Neuronal stem cell (in vitro differentiated cells): ENCODE results near the gene SULT6B1.

ENCODE experiments used
- DNase-seq: peaks from one replicate; pipeline ENCODE4 v3.0.0-alpha.2; 2013; ENCODE audit warnings: low spot score
- H2AFZ ChIP-seq: one replicate; pipeline ENCODE4 v1.6.1; 2013; ENCODE audit warnings: mild to moderate bottlenecking, low read length, inconsistent platforms
- H2AK5ac ChIP-seq: 2 replicates; pipeline ENCODE4 v1.6.1; 2013; ENCODE audit warnings: low read depth, mild to moderate bottlenecking, inconsistent platforms, low read length, moderate library complexity, mixed read lengths
- H2BK120ac ChIP-seq: 2 replicates; pipeline ENCODE4 v1.6.1; 2013; ENCODE audit warnings: low read depth, mild to moderate bottlenecking, inconsistent platforms, low read length, moderate library complexity, mixed read lengths
- H2BK12ac ChIP-seq: one replicate; pipeline ENCODE4 v1.6.1; 2013; ENCODE audit warnings: low read length, inconsistent platforms
- H2BK15ac ChIP-seq: 2 replicates; pipeline ENCODE4 v1.6.1; 2013; ENCODE audit warnings: mild to moderate bottlenecking, low read length, inconsistent platforms, mixed read lengths
- H2BK5ac ChIP-seq: one replicate; pipeline ENCODE4 v1.6.1; 2013; ENCODE audit warnings: inconsistent platforms, mild to moderate bottlenecking, low read length, moderate library complexity
- H3K14ac ChIP-seq: one replicate; pipeline ENCODE4 v1.6.1; 2013; ENCODE audit warnings: low read length, inconsistent platforms
- H3K18ac ChIP-seq: 2 replicates; pipeline ENCODE4 v1.6.1; 2013; ENCODE audit warnings: low read length, inconsistent platforms
- H3K23ac ChIP-seq: 2 replicates; pipeline ENCODE4 v1.6.1; 2013; ENCODE audit warnings: low read depth, mild to moderate bottlenecking, mixed read lengths, low read length, inconsistent platforms; ENCODE audit not compliant: poor library complexity
- H3K27ac ChIP-seq: replicated peaks from 3 replicates; pipeline ENCODE4 v1.5.1; 2013; ENCODE audit warnings: low read length, inconsistent platforms
- H3K27me3 ChIP-seq, 3 experiments: 2 replicates each; pipeline ENCODE4 v1.6.1; 2013; ENCODE audit warnings: low read length in 3 of 3, mild to moderate bottlenecking in 2 of 3, inconsistent platforms in 1 of 3, low read depth in 1 of 3, mixed read lengths in 1 of 3, moderate library complexity in 1 of 3; ENCODE audit not compliant: control insufficient read depth in 3 of 3, insufficient read depth in 3 of 3
- H3K36me3 ChIP-seq, 2 donors: replicated peaks in 1 of 2; 2 replicates each; pipeline ENCODE4 v1.6.1; 2013; ENCODE audit warnings: low read length in 2 of 2; ENCODE audit not compliant: control insufficient read depth in 2 of 2, insufficient read depth in 2 of 2
- H3K4ac ChIP-seq: 2 replicates; pipeline ENCODE4 v1.6.1; 2013; ENCODE audit warnings: inconsistent platforms, mild to moderate bottlenecking, low read length, moderate library complexity
- H3K4me1 ChIP-seq, 2 donors: 1 replicate in 1 of 2; 2 replicates in 1 of 2; pipeline ENCODE4 v1.6.1; 2013; ENCODE audit warnings: low read length in 2 of 2, low read depth in 1 of 2; ENCODE audit not compliant: control insufficient read depth in 2 of 2, insufficient read depth in 1 of 2
- H3K4me2 ChIP-seq: one replicate; pipeline ENCODE4 v1.6.1; 2013; ENCODE audit warnings: mild to moderate bottlenecking, low read length, inconsistent platforms; ENCODE audit not compliant: insufficient read depth, poor library complexity, severe bottlenecking
- H3K4me3 ChIP-seq, 2 donors: 2 replicates each; pipeline ENCODE4 v1.5.1; 2013; ENCODE audit warnings: low read length in 2 of 2, mild to moderate bottlenecking in 2 of 2, inconsistent platforms in 1 of 2, moderate library complexity in 1 of 2
- H3K79me1 ChIP-seq: one replicate; pipeline ENCODE4 v1.6.1; 2013; ENCODE audit warnings: low read depth, mild to moderate bottlenecking, inconsistent platforms, low read length, moderate library complexity
- H3K9ac ChIP-seq: one replicate; pipeline ENCODE4 v1.6.1; 2013; ENCODE audit warnings: mild to moderate bottlenecking, low read depth, low read length, inconsistent platforms; ENCODE audit not compliant: poor library complexity
- H3K9me3 ChIP-seq, 2 donors: replicated peaks in 1 of 2; 2 replicates each; pipeline versions ENCODE3 to v1.6.1; 2013; ENCODE audit warnings: low read length in 2 of 2, mild to moderate bottlenecking in 2 of 2, inconsistent platforms in 1 of 2, low read depth in 1 of 2, mixed read lengths in 1 of 2, moderate library complexity in 1 of 2; ENCODE audit not compliant: control insufficient read depth in 2 of 2, insufficient read depth in 1 of 2
- H4K8ac ChIP-seq: one replicate; pipeline ENCODE4 v1.6.1; 2013; ENCODE audit warnings: low read depth, mild to moderate bottlenecking, inconsistent platforms, low read length, moderate library complexity
- H4K91ac ChIP-seq: one replicate; pipeline ENCODE4 v1.6.1; 2013; ENCODE audit warnings: low read length, low read depth, mild to moderate bottlenecking, inconsistent platforms; ENCODE audit not compliant: poor library complexity
- WGBS, 2 donors: extraction: QIAGEN DNeasy Blood & Tissue Kit; methylation state at CpG; one replicate each; pipeline ENCODE4 v1.1.7; 2013; ENCODE audit warnings: missing lambda C conversion rate in 2 of 2, mixed read lengths in 1 of 2; ENCODE audit not compliant: insufficient read length in 2 of 2, insufficient replicate concordance in 1 of 2; ENCODE audit errors: extremely low coverage in 2 of 2; 5-methylcytosine and 5-hydroxymethylcytosine counted together

The SULT6B1 gene

DNA sequence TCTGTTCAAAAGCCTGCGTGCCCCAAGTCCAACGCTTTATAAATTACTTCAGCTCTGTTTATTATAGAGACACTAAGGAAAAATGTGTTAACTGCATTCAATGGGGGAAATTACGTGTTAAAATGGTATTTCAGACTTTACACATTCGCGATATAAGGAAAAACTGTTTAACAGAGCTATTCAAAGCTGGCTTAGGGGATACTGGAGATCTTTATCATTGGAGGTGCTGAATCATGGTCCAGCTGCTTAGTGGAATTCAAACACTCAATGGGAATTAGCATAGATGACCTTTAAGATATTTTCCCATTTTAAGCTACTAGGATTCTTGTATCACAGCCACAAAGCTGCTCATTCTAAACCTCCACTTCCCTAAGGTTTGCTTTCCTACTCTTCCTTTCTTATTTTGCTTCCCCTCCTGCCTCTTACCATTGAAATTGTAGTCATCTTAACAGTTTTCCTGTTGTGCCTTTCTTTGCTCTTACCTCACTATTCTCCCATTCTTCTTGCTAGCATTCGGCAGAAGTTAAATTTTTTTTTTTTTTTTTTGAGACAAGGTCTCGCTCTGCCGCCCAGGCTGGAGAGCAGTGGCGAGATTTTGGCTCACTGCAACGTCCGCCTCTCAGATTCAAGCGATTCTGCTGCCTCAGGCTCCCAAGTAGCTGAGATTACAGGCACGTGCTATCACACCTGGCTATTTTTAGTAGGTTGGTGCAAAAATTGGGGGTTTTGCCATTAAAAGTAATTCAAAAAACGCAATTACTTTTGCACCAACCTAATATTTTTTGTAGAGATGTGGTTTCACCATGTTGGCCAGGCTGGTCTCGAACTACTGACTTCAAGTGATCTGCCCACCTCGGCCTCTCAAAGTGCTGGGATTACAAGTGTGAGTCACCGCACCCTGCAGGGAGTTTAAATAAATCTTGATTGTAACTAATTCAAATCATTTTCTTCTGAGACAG lies 6.5 kb downstream of the SULT6B1 start:
- H3K27ac ChIP-seq = no peak overlapping the region
- no peak overlapping the region for H2BK15ac ChIP-seq
- no peaks in the 10 kb centered on the region for H3K79me1 ChIP-seq
- H2AFZ ChIP-seq = no peak overlapping the region
- no peak overlapping the region for H2BK120ac ChIP-seq
- H4K91ac ChIP-seq = no peak overlapping the region
- no peak overlapping the region for H3K9ac ChIP-seq
- peaks cover 0 to 1% of the 10 kb centered on the region in 2 donors for H3K9me3 ChIP-seq
- no peak overlapping the region for H3K4ac ChIP-seq
- no CpG with 5 or more reads among the region's 17 CpGs for WGBS, 2 donors
- no peak overlapping the region for H2AK5ac ChIP-seq
- no peak overlapping the region for H4K8ac ChIP-seq
- no peaks in the 10 kb centered on the region for H3K36me3 ChIP-seq
- H3K14ac ChIP-seq = no peak overlapping the region
- no peak overlapping the region for H2BK5ac ChIP-seq
- no peaks in the 10 kb centered on the region for H3K4me1 ChIP-seq
- no peak overlapping the region for H3K18ac ChIP-seq
- H3K27me3 ChIP-seq = peaks cover 0 to 10% (median 0%) of the 10 kb centered on the region in 3 experiments
- no peak overlapping the region for H3K4me3 ChIP-seq
- DNase-seq = no peak
- H2BK12ac ChIP-seq = no peak overlapping the region
- H3K4me2 ChIP-seq = no peak overlapping the region
- no peak overlapping the region for H3K23ac ChIP-seq

DNA sequence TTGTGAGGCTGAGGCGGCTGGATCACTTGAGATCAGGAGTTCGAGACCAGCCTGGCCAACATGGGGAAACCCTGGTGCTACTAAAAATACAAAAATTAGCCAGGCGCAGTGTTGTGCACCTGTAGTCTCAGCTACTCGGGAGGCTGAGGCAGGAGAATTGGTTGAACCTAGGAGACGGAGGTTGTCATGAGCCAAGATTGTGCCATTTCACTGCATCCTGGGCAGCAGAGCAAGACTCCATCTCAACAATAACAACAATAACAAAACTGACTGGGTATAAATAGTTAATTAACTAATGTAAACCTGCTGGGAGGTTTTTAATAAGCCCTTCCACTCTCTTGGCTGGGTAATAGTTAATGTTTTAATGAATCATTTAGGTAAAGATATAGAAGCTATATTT lies 7.8 kb downstream of the SULT6B1 start:
- Histone ChIP-seq H2AK5ac (no peak overlapping the region), H3K4ac (no peak overlapping the region), H3K9ac (no peak overlapping the region), H3K9me3 (no peaks in the 10 kb centered on the region), H3K4me3 (no peak overlapping the region), H3K79me1 (no peaks in the 10 kb centered on the region), H2AFZ (no peak overlapping the region), H3K36me3 (no peaks in the 10 kb centered on the region), H2BK5ac (no peak overlapping the region), H3K4me2 (no peak overlapping the region), H3K4me1 (no peaks in the 10 kb centered on the region), H3K14ac (no peak overlapping the region), H2BK120ac (no peak overlapping the region), H4K91ac (no peak overlapping the region), H2BK12ac (no peak overlapping the region), H3K18ac (no peak overlapping the region), H3K27ac (no peak overlapping the region), H2BK15ac (no peak overlapping the region), H3K27me3 (peaks cover 0 to 4% (median 0%) of the 10 kb centered on the region in 3 experiments), H4K8ac (no peak overlapping the region), H3K23ac (no peak overlapping the region)
- no CpG with 5 or more reads among the region's 5 CpGs for WGBS, 2 donors
- DNase-seq = no peak

DNA sequence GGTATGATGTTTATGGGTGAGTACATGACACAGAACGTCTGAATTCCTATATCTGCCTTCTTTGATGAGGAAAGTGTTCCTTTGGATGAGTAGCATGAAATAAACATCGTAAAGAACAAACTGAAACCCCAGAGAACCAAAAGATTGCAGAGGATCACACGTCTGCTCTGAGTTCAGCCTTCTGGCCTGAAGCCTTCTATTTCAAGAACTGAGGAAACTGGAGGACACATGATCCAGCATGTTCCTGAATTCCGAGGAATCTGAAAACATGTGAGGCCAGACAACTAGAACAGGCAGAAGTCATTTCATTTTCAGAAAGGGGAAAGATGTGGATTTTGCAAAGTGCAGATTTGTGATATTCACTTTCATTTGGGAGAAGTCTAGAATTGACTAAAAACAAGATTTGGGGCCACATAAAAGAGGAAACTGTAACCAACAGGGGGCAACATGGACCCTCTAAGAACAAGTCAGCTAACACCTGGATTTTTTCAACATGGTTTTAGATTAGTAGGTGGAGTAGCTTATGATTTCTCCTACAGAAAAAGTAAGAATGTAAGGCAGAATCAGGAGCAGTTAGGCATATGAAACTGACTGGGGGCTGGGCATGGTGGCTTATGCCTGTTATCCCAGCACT lies 8.3 kb downstream of the SULT6B1 start:
- Histone ChIP-seq H2BK12ac (no peak overlapping the region), H2BK15ac (no peak overlapping the region), H3K4ac (no peak overlapping the region), H3K18ac (no peak overlapping the region), H2BK120ac (no peak overlapping the region), H3K9ac (no peak overlapping the region), H4K8ac (no peak overlapping the region), H4K91ac (no peak overlapping the region), H2AK5ac (no peak overlapping the region), H3K9me3 (no peaks in the 10 kb centered on the region), H2AFZ (peak overlapping the region; percentile 56), H3K36me3 (no peaks in the 10 kb centered on the region), H3K79me1 (no peaks in the 10 kb centered on the region), H3K23ac (no peak overlapping the region), H3K27me3 (peaks cover 0 to 2% (median 0%) of the 10 kb centered on the region in 3 experiments), H2BK5ac (no peak overlapping the region), H3K14ac (no peak overlapping the region), H3K4me2 (no peak overlapping the region), H3K4me1 (no peaks in the 10 kb centered on the region), H3K27ac (no peak overlapping the region), H3K4me3 (no peak overlapping the region)
- DNase-seq = no peak
- WGBS, 2 donors = no CpG with 5 or more reads among the region's 4 CpGs

DNA sequence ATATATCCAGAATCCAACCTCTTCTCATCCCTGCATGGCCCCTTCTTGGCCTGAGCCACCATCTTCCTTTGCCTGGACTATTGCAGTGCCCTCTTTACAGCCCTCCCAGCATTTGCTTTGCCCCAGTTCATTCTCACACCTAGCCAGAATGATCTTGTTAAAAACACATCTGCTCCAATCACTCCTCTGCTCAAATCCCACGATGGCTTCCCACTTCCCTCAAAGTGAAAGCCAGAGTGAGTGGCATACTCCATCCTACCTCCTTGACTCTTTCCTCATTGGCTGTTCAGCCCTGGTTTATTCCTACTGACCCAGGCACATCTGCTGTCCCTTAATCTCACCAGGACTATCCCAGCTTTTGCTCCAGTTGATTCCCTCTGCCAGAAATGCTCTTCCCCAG lies 14.7 kb downstream of the SULT6B1 start:
- Histone ChIP-seq H2BK12ac (no peak overlapping the region), H2AK5ac (no peak overlapping the region), H3K79me1 (no peaks in the 10 kb centered on the region), H2BK120ac (no peak overlapping the region), H4K91ac (no peak overlapping the region), H3K9me3 (no peaks in the 10 kb centered on the region), H2AFZ (no peak overlapping the region), H3K4ac (no peak overlapping the region), H3K23ac (no peak overlapping the region), H2BK5ac (no peak overlapping the region), H3K4me2 (no peak overlapping the region), H3K27me3 (no peaks in the 10 kb centered on the region), H3K36me3 (no peaks in the 10 kb centered on the region), H3K4me1 (no peaks in the 10 kb centered on the region), H2BK15ac (no peak overlapping the region), H3K18ac (no peak overlapping the region), H4K8ac (no peak overlapping the region), H3K4me3 (no peak overlapping the region), H3K9ac (no peak overlapping the region), H3K27ac (no peak overlapping the region), H3K14ac (no peak overlapping the region)
- no peak for DNase-seq
- no CpG with 5 or more reads among the region's 1 CpG for WGBS, 2 donors
